ENCODE results near the gene ZNF782.
"Not testable (repeated sequence)": the region's sequence is repeated elsewhere in the genome, so short reads cannot be mapped to it uniquely, and the experiment has no call there.

The ZNF782 gene

DNA sequence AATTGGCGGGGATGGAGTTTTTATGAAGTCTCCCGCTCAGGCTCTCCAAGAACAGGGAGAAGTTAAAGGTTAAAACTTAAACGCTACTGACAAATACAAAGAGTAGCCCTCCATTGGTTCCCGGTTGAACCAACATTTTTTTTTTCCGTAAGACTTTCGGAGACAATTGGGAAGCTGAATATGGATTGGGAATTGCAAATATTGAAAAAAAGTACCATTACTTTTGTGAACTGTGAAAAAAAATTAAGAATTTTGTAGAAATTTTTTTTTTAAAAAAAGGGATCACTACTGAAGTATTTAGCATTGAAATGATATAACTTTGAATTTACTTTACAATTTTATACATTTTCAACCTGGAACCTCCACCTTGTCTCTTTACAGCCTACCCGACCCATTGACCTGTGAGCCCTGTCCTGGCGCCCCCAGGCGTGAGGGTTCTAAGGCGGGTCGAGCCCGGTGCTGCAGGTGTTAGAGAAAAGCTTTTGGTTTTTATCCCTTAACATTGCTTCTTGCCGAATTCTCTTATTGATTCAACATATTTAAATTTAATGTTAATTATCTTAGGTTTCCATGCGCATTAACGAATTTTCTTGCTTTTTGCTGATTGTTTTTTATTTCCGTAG, 448 bp upstream of the ZNF782 start:
- no peak for FAIRE-seq
- no peak for DNase-seq (ENCODE audit: low spot score)

DNA sequence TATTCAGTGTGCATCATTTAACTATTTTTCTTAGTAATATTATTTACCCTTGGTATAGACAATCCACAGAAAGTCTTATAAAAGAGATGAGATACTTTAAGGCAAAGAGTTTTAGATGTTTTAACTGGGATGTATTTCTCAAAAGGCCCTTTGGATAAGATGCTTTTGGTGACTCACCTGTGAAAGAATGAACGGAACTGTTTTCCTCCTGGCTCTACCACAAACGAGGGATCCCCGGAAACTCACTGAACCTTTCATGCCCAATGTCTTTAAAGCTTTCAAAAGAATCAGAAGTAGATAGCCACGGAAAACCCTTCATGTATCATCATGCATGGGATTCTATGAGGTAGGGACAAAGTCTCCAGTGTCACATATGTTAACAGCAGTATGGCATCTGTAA, 1.6 kb downstream of the ZNF782 start:
- FAIRE-seq (no peak), DNase-seq (ENCODE audit: low spot score) (no peak)

DNA sequence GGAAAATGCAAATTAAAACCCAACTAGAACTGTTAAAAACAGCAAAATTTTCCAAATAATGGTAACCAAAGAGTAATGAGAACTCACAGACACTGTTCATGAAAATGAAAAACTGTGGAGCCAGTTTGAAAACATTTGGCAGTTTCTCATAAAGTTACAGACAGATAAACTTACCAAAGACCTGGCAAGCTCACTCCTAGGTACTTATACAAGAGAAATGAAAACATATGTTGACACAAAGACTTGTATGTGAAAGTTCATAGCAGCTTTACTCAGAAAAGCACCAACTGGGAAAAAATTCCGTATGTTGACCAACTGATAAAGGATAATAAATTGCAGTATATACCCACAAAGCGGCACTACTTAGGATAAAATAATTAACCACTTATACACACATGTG, 10.3 kb downstream of the ZNF782 start:
- FAIRE-seq, result no peak

DNA sequence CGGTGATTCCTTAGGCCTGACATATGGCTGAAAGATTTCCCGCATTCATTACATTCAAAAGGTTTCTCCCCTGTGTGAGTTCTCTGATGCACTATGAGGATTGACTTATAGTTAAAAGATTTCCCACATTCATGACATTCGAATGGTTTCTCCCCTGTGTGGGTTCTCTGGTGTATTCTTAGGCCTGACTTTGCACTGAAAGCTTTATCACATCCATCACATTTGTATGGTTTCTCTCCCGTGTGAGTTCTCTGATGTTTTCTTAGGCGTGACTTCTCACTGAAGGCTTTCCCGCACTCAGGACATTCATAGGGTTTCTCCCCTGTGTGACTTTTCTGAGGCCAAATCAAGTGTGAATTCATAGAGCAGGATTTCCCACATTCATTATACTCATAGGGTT, 35.8 kb downstream of the ZNF782 start:
- FAIRE-seq, result no peak
- no peak for DNase-seq (ENCODE audit: low spot score)

More for the DNA sequence above, 10.3 kb downstream of the ZNF782 start:
- DNase-seq (ENCODE audit: low spot score), result no peak

DNA sequence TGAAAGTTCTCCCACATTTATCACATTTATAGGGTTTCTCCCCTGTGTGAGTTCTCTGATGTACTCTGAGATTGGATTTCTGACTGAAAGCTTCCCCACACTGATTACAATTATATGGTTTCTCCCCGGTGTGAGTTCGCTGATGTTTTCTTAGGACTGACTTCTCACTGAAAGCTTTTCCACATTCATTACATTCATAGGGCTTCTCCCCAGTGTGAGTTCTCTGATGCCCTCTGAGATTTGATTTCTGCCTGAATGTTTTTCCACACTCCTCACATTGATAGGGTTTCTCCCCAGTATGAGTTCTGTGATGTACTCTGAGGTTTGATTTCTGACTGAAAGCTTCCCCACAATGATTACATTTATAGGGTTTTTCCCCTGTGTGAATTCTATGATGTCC, 36.3 kb downstream of the ZNF782 start:
- no peak for FAIRE-seq
- DNase-seq (ENCODE audit: low spot score), result no peak

DNA sequence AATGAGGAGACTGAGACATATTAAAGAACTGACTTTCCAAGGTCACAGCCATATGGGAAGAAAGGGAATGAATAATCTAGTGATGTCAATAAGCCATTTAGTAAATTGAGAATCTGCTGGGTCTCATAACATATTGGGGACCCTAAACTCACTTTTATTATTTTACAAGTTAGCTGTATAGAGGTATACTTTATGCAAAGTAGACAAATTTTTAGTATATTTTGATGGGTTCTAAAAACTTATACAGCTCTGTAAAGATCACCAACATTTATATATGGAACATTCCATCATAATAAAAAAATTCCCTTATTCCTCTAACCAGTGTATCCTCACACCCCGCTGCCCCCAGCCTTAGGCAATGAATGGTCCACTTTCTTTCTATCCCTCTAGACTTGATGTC, 40.7 kb downstream of the ZNF782 start:
- DNase-seq (ENCODE audit: low spot score) (no peak), FAIRE-seq (no peak)

DNA sequence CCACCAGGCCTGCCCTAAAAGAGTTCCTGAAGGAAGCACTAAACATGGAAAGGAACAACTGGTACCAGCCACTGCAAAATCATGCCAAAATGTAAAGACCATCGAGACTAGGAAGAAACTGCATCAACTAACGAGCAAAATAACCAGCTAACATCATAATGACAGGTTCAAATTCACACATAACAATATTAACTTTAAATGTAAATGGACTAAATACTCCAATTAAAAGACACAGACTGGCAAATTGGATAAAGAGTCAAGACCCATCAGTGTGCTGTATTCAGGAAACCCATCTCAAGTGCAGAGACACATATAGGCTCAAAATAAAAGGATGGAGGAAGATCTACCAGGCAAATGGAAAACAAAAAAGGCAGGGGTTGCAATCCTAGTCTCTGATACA, 55.4 kb downstream of the ZNF782 start:
- not testable (repeated sequence) for DNase-seq (ENCODE audit: low spot score); FAIRE-seq

DNA sequence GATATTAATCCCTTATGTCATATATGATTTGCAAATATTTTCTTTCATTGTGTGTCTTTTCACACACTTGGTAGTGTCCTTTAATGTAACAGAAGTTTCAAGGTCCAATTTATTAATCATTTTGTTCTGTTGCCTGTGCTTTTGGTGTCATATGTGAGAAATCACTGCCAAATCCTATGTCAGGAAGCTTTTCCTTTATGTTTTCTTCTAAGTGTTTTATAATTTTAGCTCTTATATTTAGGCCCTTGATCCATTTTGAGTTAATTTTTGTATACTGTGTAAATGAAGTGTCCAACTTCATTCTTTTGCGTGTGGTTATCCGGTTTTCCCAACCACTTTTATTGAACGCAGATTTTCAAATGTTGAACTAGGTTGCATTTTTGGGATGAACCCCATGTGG, 70.3 kb downstream of the ZNF782 start:
- FAIRE-seq (no peak), DNase-seq (ENCODE audit: low spot score) (no peak)

DNA sequence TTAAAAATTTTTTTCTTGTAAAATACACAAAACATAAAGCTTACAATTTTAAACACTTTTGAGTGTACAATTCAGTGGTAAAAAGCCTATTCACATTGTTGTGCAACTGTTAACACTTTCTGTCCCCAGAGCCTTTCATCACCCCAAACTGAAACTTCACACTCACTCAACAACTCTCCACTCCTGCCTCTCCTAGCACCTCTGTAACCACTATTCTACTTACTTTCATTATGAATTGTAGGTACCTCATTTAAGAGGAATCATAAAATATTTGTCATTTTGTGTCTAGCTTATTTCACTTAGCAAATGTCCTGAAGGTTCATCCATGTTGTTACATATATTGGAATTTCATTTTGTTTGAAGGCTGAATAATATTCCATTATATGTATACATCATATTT, 72.1 kb downstream of the ZNF782 start:
- FAIRE-seq, result no peak
- no peak for DNase-seq (ENCODE audit: low spot score)

DNA sequence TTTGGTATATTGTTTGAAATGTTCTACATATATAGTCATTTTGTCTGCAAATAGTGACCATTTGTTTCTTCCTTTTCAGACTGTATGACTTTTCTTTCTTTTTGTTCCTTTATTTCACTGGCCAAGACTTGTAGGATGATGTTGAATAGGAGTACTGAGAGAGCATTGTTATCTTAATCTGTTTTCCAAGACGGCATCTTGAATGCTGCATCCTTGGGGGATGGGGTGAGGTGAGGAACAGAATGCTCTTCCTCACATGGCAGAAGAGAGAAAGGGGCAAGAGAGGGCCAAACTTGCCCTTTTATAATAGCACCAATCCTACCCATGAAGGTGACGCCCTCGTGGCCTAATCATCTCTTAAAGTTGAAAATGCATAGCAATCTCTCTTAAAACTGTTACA, 72.8 kb downstream of the ZNF782 start:
- FAIRE-seq (no peak), DNase-seq (ENCODE audit: low spot score) (no peak)

DNA sequence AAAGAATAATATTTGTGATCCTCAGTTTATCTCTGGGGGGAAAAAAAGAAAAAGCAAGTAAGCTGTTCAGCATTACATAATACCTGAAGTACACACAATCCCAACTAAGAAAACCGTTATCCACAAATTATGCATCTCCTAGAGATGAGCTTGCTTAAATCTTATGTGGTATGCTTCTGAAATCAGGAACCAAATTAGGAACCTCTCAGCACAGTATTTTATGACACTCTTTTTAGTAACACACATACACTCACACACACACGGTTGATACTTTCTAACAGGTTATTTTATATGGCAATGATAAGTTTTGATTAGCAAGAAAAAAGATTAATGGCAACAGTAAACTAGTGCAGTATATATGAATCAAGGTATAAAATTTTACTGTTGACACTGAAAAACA, 75.2 kb downstream of the ZNF782 start:
- FAIRE-seq (no peak), DNase-seq (ENCODE audit: low spot score) (no peak)

DNA sequence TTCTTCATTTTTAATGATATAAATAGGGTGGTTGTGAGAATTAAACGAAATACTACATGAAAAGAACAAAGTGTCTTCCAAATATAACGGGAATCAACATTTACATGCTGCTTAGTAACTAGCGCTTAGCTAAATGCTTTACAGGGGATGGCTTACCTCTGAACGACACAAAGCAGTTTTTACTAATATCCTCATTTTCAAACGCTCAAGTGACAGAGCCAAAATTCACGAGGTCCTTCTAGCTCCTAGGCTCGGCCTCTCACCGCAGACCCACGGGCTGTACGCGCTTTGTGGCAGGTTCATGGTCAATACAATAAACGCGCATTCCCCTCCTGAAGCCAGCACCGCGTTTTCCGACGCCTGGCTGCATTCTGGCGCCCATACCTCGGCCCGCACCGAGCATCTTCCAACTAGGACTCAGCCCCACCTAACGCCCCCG, 76.9 kb downstream of the ZNF782 start:
- DNase-seq (ENCODE audit: low spot score) (no peak), FAIRE-seq (no peak)

DNA sequence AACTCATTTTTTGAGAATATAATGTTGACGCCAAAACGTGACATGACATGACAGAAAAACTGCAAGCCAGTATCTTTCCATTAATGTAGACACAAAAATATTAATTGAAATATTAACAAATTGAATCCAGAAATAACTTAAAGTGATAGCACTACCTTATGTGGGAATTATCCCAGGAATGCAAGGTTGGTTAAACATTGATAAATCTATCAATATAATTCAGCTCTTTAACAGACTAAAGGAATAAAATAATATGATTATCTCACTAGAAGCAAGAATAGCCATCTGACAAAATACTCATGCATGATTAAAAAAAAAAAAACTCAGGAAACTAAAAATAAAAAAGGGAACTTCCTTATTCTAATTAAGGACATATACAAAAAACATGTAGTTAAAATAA, 83.2 kb downstream of the ZNF782 start:
- DNase-seq (ENCODE audit: low spot score), result no peak
- no peak for FAIRE-seq

DNA sequence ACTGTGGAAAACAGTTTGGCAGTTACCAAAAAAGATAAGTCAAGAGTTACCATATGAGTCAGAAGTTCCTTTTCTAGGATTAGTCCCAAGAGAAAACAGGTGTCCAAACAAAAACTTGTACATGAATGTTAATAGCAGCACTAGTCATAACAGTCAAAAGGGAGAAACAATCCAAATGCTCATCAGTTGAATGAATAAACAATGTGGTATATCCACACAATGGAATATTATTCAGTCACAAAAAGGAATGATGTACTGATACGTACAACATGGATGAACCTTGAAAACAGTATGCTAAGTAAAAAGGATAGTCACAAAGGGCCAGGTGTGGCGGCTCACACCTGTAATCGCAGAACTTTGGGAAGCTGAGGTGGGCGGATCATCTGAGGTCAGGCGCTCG, 84.3 kb downstream of the ZNF782 start:
- DNase-seq (ENCODE audit: low spot score), result no peak
- no peak for FAIRE-seq

Data from urothelium cell line (cell line).